Right lung (tissue), 5 donors: ENCODE results near the gene PRDX1. TPM values are rescaled to one million over a fixed set of nuclear protein-coding genes. Genes with fewer than 3 reads are reported as not detected.
A peak's percentile ranks its signal among the peaks of the same experiment; 100 is the strongest.
"Not testable (repeated sequence)": the region's sequence is repeated elsewhere in the genome, so short reads cannot be mapped to it uniquely, and the experiment has no call there.

Source experiments
- DNase-seq, 2 donors: peaks; one replicate each; pipeline ENCODE4 v3.0.0-alpha.2; 2013
- polyA plus RNA-seq, 5 donors: library from polyadenylated mRNA; unstranded; fragments of 120-200 nt; gene quantifications; one replicate each; pipeline versions ENCODE4 v1.2.1 to v1.2.3, GENCODE V29; 2013; ENCODE audit warnings: inconsistent platforms in 1 of 5, low replicate concordance in 1 of 5; ENCODE audit not compliant: insufficient read length in 5 of 5, insufficient read depth in 1 of 5

Gene PRDX1
- polyA plus RNA-seq, 5 donors = 220 to 266 (median 258) TPM

GRCh38 chr1:45542591-45542990 lies 20.9 kb upstream of the PRDX1 start:
- DNase-seq = no peak

- no peak for DNase-seq
Observed at GRCh38 chr1:45541193-45541592, 19.5 kb upstream of the PRDX1 start.

DNA sequence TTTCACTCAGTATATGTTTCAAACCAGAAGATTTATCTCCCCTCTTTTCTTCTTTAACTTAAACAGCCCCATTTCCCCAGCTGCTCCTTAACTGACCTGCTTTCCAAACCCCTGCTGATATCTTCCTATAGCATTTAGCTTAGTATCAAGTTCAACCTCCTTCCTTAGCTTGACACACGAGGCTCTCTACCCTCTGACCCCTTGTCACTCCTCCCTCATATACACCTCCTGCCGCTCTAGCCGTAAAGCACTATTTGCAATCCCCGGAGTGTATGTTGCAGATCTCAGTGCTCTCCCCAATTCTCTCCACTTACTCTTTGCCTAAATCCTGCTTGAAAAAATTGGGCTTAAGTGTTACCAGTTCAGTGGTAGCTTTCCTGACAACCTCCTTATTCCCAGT lies 15.2 kb upstream of the PRDX1 start:
- no peak for DNase-seq

GRCh38 chr1:45535988-45536766 lies 14.5 kb upstream of the PRDX1 start:
- DNase-seq = no peak

GRCh38 chr1:45531873-45532272 lies 10.2 kb upstream of the PRDX1 start:
- DNase-seq = no peak

DNA sequence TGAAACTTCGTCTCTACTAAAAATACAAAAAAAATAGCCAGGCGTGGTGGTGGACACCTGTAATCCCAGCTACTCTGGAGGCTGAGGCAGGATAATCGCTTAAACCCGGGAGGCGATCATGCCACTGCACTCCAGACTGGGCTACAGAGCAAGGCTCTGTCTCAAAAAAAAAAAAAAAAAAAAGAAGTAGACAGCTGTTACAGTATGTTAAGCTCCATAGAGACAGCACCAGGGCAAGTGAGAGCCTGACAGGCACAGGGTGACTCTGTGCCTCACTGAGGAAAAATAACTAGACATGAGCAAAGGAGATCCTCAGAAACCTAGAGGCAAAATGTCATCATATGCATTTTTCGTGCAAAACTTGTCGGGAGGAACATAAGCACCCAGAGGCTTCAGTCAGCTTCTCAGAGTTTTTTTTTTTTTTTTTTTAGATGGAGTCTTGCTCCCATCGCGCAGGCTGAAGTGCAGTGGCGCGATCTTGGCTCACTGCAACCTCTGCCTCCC lies 9.0 kb upstream of the PRDX1 start:
- no peak for DNase-seq

DNA sequence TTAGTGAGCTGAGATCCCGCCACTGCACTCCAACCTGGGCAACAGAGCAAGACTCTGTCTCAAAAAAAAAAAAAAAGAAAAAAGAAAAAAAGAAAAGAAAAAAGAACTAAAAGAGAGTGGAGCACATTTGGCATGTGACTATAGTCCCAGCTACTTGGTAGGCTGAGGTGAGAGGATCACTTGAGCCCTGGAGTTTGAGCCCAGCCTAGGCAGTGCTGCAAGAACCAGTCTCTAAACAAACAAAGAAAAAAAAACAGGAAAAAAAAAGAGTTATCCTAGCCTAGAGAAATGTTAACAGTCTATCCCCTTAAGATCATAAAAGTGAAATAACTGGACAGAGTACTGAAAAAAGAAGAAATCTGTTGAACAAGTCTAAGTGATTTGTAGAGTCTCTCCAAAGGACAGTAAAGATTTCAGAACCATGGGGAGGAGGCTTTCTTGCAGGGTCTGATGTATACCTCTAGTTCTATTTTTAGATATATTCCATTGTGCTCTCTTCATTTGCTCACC lies 4.5 kb upstream of the PRDX1 start:
- no peak for DNase-seq

DNA sequence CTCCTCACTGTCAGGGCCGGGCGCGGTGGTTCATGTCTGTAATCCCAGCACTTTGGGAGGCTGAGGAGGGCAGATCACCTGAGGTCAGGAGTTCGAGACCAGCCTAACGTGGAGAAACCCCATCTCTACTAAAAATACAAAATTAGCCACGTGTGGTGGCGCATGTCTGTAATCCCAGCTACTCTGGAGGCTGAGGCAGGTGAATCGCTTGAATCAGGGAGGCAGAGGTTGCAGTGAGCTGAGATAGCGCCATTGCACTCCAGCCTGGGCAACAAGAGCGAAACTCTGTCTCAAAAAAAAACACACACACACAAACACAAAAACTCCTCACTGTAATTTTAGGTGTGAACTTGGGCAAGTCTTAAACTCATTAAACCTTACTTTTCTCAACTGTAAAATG lies 2.3 kb upstream of the PRDX1 start:
- not testable (repeated sequence) for DNase-seq

- not testable (repeated sequence) for DNase-seq
Observed at GRCh38 chr1:45523516-45523915, 1.8 kb upstream of the PRDX1 start.

- DNase-seq = no peak
Observed at GRCh38 chr1:45522324-45523104, 830 bp upstream of the PRDX1 start.

DNA sequence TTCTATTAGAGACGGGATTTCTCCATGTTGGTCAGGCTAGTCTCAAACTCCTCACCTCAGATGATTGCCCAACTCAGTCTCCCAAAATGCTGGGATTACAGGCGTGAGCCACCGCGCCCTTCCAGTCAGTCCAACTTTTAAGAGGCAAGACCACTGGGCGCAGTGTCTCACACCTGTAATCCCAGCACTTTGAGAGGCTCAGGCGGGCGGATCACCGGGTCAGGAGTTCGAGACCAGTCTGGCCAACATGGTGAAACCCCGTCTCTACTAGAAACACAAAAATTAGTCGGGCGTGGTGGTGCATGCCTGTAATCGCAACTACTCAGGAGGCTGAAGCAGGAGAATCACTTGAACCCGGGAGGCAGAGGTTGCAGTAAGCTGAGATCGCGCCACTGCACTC lies 1.9 kb downstream of the PRDX1 start:
- not testable (repeated sequence) for DNase-seq

DNA sequence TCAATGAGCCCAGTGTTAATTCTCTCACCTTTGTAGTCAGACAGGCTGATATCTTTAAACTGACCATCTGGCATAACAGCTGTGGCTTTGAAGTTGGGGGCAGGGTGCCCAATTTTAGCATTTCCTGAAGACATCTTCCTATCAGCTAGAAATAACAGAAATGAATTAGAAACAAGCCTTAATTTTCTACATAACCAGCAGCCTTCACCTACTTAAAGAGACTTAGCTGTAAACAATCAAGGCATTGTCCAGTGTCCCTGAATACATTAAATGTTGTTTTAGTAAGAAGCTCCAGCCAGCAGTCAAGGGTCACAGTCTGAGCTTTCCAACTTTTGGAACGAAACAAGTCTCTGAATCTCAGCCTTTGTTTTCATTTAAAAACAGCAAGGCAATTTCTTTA lies 2.8 kb downstream of the PRDX1 start:
- DNase-seq = peak in 1 of 2 donors; percentile 50

- not testable (repeated sequence) for DNase-seq
Observed at GRCh38 chr1:45518366-45518765, 3.3 kb downstream of the PRDX1 start.

DNA sequence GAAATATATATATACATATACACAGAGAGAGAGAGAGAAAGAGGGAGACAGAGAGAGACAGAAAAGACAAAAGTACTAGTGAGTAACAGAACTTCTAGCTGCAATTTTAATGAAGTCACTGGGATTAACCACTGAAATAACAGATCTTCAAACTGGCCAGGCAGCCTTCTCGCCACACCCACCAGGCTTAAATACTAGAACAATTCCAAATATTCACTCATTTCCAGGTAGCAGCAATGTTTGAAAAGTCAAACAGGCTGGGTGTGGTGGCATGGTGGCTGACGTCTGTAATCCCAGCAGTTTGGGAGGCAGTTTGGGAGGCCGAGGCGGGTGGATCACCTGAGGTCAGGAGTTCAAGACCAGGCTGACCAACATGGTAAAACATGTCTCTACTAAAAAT lies 5.2 kb downstream of the PRDX1 start:
- no peak for DNase-seq

GRCh38 chr1:45516036-45516435 lies 5.6 kb downstream of the PRDX1 start:
- DNase-seq = no peak

GRCh38 chr1:45513532-45514260 lies 8.0 kb downstream of the PRDX1 start:
- DNase-seq = not testable (repeated sequence)

DNA sequence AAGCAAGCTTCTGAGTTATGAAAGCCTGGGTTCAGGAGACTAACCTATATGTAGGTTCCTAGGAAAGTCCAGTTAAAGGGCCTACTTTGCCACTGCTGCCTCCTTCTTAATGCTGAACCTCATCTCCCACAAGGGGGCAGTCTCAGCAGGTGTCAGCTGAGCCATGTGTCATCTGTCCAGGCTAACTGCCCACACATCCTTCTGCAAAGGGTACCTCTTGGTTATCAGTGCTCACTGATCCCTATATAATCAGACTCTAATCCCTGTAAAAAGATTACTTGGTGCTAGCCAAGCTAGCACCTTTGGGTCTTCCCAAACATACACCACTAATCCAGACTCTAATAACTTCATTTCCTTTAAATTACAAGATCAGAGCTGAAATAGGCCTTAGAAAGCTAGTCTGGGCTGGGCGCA lies 9.0 kb downstream of the PRDX1 start:
- no peak for DNase-seq

DNA sequence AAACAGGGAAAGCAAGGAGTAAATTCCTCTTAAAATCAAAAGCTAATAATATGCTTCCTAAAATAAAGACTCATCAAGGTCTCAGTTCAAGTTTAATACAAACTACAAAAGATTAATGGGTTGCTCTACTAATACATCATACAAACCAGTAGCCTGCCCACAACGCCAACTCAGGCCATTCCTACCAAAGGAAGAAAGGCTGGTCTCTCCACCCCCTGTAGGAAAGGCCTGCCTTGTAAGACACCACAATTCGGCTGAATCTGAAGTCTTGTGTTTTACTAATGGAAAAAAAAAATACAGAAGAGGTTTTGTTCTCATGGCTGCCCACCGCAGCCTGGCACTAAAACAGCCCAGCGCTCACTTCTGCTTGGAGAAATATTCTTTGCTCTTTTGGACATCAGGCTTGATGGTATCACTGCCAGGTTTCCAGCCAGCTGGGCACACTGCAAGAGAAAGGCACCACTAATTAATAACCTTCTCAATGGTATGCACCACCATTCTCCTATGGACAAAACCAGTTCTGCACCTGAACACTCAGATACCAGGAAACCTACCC lies 10.6 kb downstream of the PRDX1 start:
- DNase-seq = no peak

DNA sequence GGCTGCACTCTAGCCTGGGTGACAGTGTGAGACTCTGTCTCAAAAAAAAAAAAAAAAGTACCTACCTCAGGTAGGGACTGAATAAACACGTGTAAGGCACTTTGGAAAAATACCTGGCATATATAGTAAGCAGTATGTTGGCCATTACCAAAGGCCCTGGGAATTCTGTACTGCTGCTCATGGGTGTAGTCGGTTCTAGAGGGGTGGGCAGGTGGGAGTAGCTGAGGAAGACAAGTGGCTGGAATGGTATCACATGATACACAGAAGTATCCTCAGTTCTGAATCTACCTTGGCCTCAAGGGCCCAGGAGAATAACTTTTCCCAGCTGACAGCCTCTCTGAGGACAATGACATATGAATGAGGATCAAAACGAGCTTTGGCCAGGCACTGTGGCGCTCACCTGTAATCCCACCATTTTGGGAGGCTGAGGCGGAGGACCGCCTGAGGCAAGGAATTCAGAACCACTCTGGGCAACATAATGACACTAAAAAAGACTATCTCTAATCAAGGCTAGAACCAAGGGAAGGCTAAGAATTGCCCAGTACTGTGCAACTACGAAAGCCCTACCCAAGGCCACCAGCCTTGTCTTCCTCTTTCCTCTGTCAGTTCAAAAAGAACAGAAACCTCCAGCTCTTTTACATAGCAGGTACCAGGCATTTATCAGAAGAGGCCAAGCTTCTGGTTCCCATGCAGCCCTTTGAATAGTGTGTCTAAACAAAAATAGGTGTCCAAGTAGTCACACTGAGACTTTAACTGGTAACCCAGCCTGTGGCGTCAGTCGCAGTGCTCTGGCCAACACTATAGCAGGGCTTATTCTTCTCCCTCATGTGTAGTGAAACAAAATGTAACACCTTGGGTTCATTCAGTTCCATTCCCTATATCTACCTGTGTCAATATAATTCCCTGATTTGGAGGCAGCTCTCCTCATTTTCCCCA lies 11.4 kb downstream of the PRDX1 start:
- no peak for DNase-seq
